Spleen (tissue), 11 donors: ENCODE measurements around the gene ISG20L2. TPM values are rescaled to one million over a fixed set of nuclear protein-coding genes. Genes with fewer than 3 reads are reported as not detected.

Experiments
- DNase-seq: peaks from one replicate; pipeline ENCODE4 v3.0.0-alpha.2; 2020
- H3K27ac ChIP-seq, 8 donors: fragments of 200-600 bp; sonication (generic) in 7 of 8; 1 replicate in 4 of 8; 2 replicates in 4 of 8; pipeline versions ENCODE4 v1.5.0 to v1.8.0; 2016 to 2021; ENCODE audit warnings: inconsistent platforms in 4 of 8, mild to moderate bottlenecking in 4 of 8, moderate library complexity in 1 of 8
- H3K27me3 ChIP-seq, 7 donors: fragments of 200-600 bp; sonication (generic) in 6 of 7; replicated peaks in 1 of 7; 1 replicate in 4 of 7; 2 replicates in 3 of 7; pipeline versions ENCODE4 v1.5.0 to v1.8.0; 2016 to 2021; ENCODE audit warnings: inconsistent platforms in 3 of 7, mild to moderate bottlenecking in 1 of 7
- H3K36me3 ChIP-seq, 6 donors: fragments of 200-600 bp; sonication (generic) in 5 of 6; 1 replicate in 4 of 6; 2 replicates in 2 of 6; pipeline versions ENCODE4 v1.5.0 to v1.8.0; 2016 to 2021; ENCODE audit warnings: inconsistent platforms in 2 of 6
- H3K4me1 ChIP-seq, 6 donors: fragments of 200-600 bp; sonication (generic) in 5 of 6; 1 replicate in 3 of 6; 2 replicates in 3 of 6; pipeline versions ENCODE4 v1.5.0 to v1.8.0; 2016 to 2021; ENCODE audit warnings: inconsistent platforms in 3 of 6
- H3K4me3 ChIP-seq, 8 donors: fragments of 200-600 bp; sonication (generic) in 7 of 8; 1 replicate in 4 of 8; 2 replicates in 4 of 8; pipeline versions ENCODE4 v1.5.0 to v1.8.0; 2016 to 2021; ENCODE audit warnings: inconsistent platforms in 4 of 8, mild to moderate bottlenecking in 4 of 8, moderate library complexity in 2 of 8
- H3K9me3 ChIP-seq, 8 donors: fragments of 200-600 bp; sonication (generic) in 7 of 8; 1 replicate in 4 of 8; 2 replicates in 4 of 8; pipeline versions ENCODE4 v1.5.0 to v1.8.0; 2016 to 2021; ENCODE audit warnings: inconsistent platforms in 4 of 8
- POLR2A ChIP-seq, 3 donors: fragments of 450-650 bp; IDR thresholded peaks; one replicate each; pipeline ENCODE4 v1.5.1; 2017; ENCODE audit warnings: antibody characterized with exemption in 3 of 3, mild to moderate bottlenecking in 1 of 3
- POLR2AphosphoS5 ChIP-seq, 3 donors: sonication (generic); formaldehyde crosslinking; IDR thresholded peaks; one replicate each; pipeline ENCODE4 v1.5.1; 2017; ENCODE audit warnings: antibody characterized with exemption in 3 of 3
- WGBS, 5 donors: extraction: QIAGEN DNeasy Blood & Tissue Kit in 3 of 5; methylation state at CpG; one replicate each; pipeline versions ENCODE4 v1.1.5 to v1.1.7; 2013 to 2018; 5-methylcytosine and 5-hydroxymethylcytosine counted together
- intact Hi-C: fragments of 100-400 bp; cut with DNase I; formaldehyde crosslinking; loops from one replicate; pipeline ENCODE4 v1.15.0; 2023; ENCODE audit warnings: low total_unique reads
- polyA plus RNA-seq, 3 donors: library from polyadenylated mRNA; stranded (reverse); fragments of 200-250 nt; gene quantifications; one replicate each; pipeline ENCODE4 v1.2.1, GENCODE V29; 2013
- total RNA-seq, 7 donors: library from RNA; depleted of rRNA in 3 of 7; stranded (reverse); fragments of >200 nt in 3 of 7; fragmentation: NEBNext Ultra II Directional in 4 of 7; extraction: Animal tissue kit (Norgen Biotek cat#: 25700) in 4 of 7; gene quantifications; one replicate each; pipeline versions ENCODE4 v1.1.0 to v1.2.1, GENCODE V29; 2016 to 2021
- TF ChIP-seq, protein P1 (sequence below), 11 experiments: fragments of 200-600 bp in 7 of 11; fragments of 450-650 bp in 4 of 11; sonication (generic) in 4 of 11; IDR thresholded peaks in 8 of 11; conservative IDR thresholded peaks in 3 of 11; 1 replicate in 7 of 11; 2 replicates in 4 of 11; pipeline versions ENCODE4 v1.4.0 to v1.8.0; 2016 to 2021; ENCODE audit warnings: antibody characterized with exemption in 11 of 11, inconsistent platforms in 4 of 11, mild to moderate bottlenecking in 1 of 11
- donor health status: healthy with polysubstance abuse.
- donor health status: DM: no; HTN: no; CAD: no; lungs with moderate emphysema.
- donor health status: DM: no; HTN: no; CAD: no.
- donor health status: Bipolar disorder and iron deficiency.
- donor health status: healthy.
- donor health status: DM: no; HTN: no; CAD: no.
- donor health status: DM: yes; HTN: yes; CAD: no.

The ISG20L2 gene
- total and polyA plus RNA-seq, 10 donors = 6.6 to 46.7 (median 27.8) TPM

DNA sequence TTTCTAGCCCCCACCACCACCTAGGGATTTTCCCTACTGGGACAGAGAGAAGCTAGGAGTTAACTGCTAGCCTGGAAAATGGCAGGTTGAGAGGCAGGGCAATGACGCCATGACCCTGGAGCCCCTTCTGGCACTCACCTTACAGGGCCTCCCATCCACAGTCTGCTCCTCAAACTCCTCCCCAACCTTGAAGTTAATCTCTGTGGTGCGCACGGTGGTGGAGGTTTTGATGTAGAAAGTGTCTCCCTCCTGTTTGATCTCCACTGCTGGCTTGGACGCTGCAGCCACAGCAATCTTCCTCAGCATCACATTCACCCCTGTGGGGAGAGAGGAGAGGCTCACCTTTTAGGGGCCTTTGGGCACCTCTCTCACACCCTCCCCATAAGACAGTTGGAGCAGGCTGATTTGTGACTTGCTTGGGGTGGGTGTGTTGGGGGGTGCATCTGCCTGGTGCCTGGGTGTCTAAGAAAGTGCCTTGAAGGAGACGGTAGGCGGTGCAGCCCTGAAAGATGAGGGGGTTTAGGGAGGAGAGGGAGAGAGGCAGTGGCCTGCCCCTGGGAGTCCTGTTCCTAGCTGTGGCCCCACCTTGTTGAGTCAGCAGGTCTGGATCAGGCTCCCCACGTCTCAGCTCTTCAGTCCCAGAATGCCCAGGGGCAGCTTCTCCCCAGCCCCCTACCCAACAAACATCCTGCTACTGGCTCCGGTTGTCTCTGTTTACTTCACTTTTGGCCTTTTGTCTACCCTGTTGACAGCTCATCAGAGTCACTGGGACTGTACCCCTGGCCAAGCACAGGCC is 27.6 kb downstream of the ISG20L2 start:
- H3K27ac ChIP-seq = no peak overlapping the region
- H3K4me1 ChIP-seq = peaks cover 11 to 22% (median 18%) of the 10 kb centered on the region in 6 donors
- no peaks in the 10 kb centered on the region for H3K9me3 ChIP-seq
- no peak for DNase-seq
- H3K4me3 ChIP-seq = no peak overlapping the region
- intact Hi-C loops = no loop called here
- peaks cover 0 to 86% (median 44%) of the 10 kb centered on the region in 7 donors for H3K27me3 ChIP-seq
- no peaks in the 10 kb centered on the region for H3K36me3 ChIP-seq
- TF ChIP-seq, protein P1, sequence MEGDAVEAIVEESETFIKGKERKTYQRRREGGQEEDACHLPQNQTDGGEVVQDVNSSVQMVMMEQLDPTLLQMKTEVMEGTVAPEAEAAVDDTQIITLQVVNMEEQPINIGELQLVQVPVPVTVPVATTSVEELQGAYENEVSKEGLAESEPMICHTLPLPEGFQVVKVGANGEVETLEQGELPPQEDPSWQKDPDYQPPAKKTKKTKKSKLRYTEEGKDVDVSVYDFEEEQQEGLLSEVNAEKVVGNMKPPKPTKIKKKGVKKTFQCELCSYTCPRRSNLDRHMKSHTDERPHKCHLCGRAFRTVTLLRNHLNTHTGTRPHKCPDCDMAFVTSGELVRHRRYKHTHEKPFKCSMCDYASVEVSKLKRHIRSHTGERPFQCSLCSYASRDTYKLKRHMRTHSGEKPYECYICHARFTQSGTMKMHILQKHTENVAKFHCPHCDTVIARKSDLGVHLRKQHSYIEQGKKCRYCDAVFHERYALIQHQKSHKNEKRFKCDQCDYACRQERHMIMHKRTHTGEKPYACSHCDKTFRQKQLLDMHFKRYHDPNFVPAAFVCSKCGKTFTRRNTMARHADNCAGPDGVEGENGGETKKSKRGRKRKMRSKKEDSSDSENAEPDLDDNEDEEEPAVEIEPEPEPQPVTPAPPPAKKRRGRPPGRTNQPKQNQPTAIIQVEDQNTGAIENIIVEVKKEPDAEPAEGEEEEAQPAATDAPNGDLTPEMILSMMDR (IDR thresholded peaks at IDR 0.05 in 8 of 11, conservative IDR thresholded peaks at IDR 0.05 in 3 of 11) = no peak
- TF ChIP-seq POLR2A (IDR thresholded peaks at IDR 0.05) = no peak
- no peak for TF ChIP-seq POLR2AphosphoS5 (IDR thresholded peaks at IDR 0.05)
- 75 to 83% (median 80%) methylated on average over 7 to 8 of the region's 8 CpGs for WGBS, 5 donors

DNA sequence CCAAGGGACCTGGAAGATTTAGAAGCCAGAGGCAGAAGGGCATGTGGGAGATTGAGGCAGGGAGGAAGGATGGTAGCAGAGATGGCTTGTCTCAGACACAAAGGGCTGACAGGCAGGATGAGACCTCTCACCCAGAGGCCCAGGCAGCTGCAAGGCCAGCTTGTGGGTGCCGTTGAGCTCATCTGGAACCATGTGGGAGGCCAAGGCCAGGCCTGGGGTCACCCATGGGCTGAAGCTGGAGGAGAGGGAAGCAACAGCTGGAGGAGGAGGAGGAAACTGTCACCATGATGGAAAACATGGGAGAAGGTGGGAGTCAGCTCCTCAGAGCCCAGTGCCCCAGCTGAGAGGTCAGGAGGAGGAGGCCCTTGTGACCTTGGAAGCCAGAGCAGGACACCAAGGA is 29.6 kb downstream of the ISG20L2 start:
- Histone ChIP-seq H3K4me3 (no peak overlapping the region), H3K9me3 (no peaks in the 10 kb centered on the region), H3K27me3 (peaks cover 0 to 85% (median 24%) of the 10 kb centered on the region in 7 donors), H3K27ac (no peak overlapping the region), H3K4me1 (peaks cover 0 to 3% (median 0%) of the 10 kb centered on the region in 6 donors), H3K36me3 (no peaks in the 10 kb centered on the region)
- TF ChIP-seq POLR2AphosphoS5 (IDR thresholded peaks at IDR 0.05) (peak; percentile 41 to 81 (median 76)), POLR2A (IDR thresholded peaks at IDR 0.05) (no peak)
- intact Hi-C loops = no loop called here
- no peak for DNase-seq
- WGBS, 5 donors = 30 to 73% (median 70%) methylated on average over 1 of the region's 1 CpG

DNA sequence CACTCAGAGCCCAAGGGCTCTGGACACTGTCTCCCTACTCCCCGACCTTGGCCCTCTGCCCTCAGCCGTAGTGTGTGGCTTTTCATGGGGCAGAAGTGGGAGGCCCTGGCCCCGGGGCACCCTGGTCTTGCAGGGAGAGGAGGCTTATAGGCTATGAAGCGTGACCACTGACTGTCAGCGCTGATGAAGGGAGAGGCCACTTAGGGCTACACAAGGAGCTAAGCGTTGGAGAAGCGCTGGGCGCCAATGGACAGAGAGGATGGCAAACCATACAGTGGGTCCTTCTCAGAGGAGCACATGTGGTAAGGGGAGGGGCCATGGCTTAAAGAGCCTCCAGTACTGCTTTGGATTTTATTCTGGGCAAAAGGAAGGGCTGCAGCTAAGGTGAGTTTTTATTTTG is 31.1 kb downstream of the ISG20L2 start:
- Histone ChIP-seq H3K27me3 (peaks cover 0 to 85% (median 19%) of the 10 kb centered on the region in 7 donors), H3K4me1 (peaks cover 0 to 15% (median 9%) of the 10 kb centered on the region in 6 donors), H3K36me3 (no peaks in the 10 kb centered on the region), H3K4me3 (no peak overlapping the region), H3K27ac (no peak overlapping the region), H3K9me3 (no peaks in the 10 kb centered on the region)
- TF ChIP-seq, protein P1 (IDR thresholded peaks at IDR 0.05 in 8 of 11, conservative IDR thresholded peaks at IDR 0.05 in 3 of 11) = no peak
- no peak for TF ChIP-seq POLR2AphosphoS5 (IDR thresholded peaks at IDR 0.05)
- no peak for TF ChIP-seq POLR2A (IDR thresholded peaks at IDR 0.05)
- intact Hi-C loops = no loop called here
- no peak for DNase-seq
- WGBS, 5 donors = 84 to 94% (median 86%) methylated on average over 8 of the region's 8 CpGs

GRCh38 chr1:156696755-156697154 is 31.8 kb downstream of the ISG20L2 start:
- no peak for DNase-seq
- WGBS, 5 donors = 87 to 94% (median 89%) methylated on average over 8 of the region's 8 CpGs
- no peak for TF ChIP-seq POLR2A (IDR thresholded peaks at IDR 0.05)
- TF ChIP-seq POLR2AphosphoS5 (IDR thresholded peaks at IDR 0.05) = no peak
- TF ChIP-seq, protein P1 (IDR thresholded peaks at IDR 0.05 in 8 of 11, conservative IDR thresholded peaks at IDR 0.05 in 3 of 11) = no peak
- Histone ChIP-seq H3K9me3 (no peaks in the 10 kb centered on the region), H3K27me3 (peaks cover 0 to 85% (median 26%) of the 10 kb centered on the region in 7 donors), H3K36me3 (no peaks in the 10 kb centered on the region), H3K27ac (no peak overlapping the region), H3K4me1 (peaks cover 0 to 22% (median 15%) of the 10 kb centered on the region in 6 donors), H3K4me3 (no peak overlapping the region)
- intact Hi-C loops = no loop called here
